Measurements from ENCODE around the gene EFCAB11.

The EFCAB11 gene

DNA sequence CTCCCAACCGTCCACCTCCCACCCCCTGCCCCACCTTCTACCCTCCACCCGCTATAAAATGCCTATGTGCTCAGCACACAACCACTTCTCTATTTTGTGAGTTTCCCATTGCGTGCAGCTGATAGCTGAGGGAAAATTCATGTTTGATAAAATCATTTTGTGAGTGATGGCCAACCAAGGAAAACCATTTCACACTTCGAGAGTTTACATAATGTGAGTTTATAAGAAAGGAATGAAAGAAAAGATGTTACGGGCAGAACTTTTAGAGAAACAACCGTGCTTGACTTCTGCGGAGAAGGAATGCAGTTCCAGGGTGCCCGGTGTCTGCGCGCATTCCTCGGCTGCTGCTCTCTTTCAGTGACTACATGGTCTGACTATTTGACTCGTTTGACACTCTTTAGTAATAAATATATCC lies 140.9 kb downstream of the EFCAB11 start:
- DNase-seq (ENCODE audit: low read depth): no peak

DNA sequence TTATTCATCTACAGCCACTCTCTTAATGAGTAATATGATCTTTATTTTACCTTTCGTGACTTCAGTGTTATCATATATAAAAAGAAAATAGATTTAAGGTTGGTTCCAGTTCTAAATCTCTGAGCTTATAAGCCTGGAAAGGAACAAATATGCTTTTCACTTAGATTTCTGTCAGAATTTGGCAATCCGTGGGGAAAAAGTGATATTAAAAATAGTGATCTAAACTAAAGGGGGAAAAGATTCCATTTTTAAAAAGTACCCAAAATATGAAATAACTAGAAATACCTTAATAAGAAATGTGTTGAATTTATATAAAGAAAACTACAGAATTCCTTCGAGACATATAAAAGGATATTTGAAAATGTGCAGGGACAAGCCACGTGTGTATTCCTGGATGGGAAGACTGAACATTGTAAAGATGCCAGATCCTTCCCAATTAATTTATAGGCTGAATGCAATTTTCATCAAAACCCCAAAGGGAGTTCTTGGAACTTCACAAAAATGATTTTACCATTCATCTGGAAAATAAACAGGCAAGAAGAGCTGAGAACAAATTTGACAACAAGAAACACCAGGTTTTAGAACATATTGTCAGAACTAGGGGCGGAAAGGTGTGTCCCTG lies 142.5 kb downstream of the EFCAB11 start:
- DNase-seq (ENCODE audit: low read depth): no peak

DNA sequence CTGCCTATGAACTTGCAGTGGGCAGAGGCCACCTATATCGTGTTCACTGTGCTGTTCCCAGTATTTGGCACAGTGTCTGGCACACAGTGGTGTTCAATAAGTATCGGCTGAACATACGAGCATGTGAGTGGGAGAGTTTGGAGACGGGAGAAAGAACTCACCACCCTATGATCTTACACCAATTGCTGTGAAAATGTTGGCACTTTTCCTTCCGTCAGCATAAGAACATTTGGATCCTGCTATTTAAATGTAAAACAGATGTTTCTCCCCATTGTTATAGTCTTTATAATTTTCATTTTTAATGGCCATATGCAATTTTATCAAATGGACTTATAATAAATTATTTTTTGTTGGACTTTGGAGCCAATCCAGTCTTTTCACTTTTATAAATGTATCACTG lies 144.4 kb downstream of the EFCAB11 start:
- DNase-seq (ENCODE audit: low read depth): peak; percentile 64

DNA sequence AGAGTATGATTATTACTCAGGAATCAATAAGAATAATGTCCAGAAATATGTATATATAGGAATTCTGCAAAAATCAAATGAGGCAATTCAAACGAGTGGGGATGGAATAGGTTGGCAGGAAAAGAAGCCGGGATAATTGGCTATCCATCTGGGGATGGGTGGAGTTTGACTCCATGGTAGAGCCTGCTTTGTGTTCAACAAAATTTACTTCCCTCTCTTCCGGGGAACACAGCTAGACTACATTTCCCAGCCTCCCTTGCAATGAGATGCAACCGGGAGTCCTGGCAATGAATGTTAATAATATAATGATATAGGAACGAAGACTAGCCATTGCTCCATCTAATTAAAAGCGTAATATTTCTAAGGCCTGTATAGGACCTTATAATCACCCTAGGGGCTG lies 146.6 kb downstream of the EFCAB11 start:
- DNase-seq (ENCODE audit: low read depth): no peak

DNA sequence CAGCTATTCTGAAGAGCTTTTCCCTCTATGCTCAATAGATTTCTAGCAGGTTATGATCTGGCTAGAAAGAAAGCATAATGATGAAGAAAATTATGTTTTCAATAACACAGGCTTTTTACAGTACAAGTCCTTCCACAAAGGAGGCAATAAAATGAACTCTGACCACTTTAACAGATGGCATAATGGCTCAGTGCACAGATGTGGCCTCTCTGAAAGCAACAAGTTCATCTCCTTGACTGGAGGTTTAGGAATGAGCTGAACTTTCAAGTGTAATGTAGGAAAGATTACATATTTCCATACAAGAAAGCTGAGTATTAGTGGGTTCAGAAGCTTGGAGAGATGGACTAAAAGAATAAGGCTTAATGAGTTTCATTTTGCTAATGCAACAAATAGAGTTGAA lies 147.4 kb downstream of the EFCAB11 start:
- DNase-seq (ENCODE audit: low read depth): no peak

DNA sequence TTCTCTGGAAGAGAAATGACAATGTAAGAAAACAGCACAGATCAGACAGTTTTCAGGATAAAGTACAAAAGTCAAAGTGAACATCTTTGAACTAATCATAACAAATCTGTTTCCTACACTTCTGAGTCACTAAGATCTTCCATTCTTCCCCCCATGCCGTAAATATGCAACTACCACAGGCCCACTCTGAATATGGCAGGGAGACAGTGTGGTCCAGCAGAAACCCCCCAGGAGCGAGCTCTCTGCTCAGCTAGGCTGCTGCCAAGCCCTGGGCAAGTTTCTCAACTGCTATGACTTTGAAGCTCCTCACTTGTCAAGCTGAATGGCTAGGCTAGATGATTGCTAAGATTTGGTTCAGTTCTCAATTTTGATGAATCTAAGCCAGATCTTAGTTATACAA lies 148.1 kb downstream of the EFCAB11 start:
- no peak for DNase-seq (ENCODE audit: low read depth)

DNA sequence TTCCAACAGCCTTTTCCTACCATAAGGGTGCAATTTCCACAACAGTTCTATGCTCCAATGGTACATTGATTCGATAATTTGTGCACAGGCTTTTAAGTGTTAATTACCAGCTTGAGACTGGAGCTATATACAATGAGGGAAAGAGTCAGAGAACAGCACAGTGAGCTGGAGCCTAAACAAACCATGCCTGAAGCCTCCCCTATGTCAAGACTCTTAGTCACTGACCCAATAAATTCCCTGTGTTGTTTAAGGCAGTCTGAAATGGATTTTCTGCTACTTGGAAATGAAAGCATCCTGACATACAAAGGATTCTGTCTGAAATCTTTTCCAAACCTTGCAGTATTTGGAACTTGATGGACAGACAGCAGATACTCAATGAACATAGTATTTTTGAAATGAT lies 149.0 kb downstream of the EFCAB11 start:
- DNase-seq (ENCODE audit: low read depth): no peak

DNA sequence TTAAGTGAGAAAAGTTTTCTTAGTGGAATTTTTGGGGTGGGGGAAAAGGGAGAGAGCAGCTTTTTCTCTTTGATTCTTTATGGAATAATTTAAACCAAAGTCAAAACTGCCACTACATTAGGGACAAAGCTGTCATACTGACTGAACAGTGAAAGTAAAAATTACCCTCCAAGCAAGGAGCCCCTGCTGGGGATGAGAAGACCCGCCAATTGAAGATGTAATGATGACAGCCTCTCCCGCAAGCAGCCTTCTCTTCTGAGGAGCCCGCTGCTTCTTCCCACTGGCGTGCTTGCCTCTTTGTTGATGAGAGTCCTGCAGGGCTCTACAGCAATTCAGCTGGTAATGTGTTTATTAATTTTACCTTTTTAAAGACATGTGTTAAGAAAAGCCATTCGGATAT lies 151.0 kb downstream of the EFCAB11 start:
- DNase-seq (ENCODE audit: low read depth): no peak

DNA sequence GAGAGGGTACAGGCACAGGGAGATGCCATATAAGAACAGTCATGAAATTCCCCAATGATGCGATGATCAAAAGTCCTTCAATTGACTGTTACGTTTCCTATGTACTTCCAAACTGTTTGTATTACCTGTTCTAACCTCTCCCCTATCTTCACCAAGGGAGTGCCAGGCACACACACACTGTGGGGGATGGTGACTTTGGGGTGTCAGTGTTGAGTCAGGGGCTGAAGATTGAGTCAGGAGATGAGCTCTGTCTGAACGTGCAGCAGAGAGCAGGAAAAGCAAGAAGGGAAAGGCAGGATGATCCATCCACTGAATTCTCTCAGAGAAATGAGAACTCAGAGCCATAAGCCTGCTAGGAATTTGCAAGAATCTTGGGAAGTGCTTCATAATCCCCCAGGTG lies 153.4 kb downstream of the EFCAB11 start:
- DNase-seq (ENCODE audit: low read depth): no peak

DNA sequence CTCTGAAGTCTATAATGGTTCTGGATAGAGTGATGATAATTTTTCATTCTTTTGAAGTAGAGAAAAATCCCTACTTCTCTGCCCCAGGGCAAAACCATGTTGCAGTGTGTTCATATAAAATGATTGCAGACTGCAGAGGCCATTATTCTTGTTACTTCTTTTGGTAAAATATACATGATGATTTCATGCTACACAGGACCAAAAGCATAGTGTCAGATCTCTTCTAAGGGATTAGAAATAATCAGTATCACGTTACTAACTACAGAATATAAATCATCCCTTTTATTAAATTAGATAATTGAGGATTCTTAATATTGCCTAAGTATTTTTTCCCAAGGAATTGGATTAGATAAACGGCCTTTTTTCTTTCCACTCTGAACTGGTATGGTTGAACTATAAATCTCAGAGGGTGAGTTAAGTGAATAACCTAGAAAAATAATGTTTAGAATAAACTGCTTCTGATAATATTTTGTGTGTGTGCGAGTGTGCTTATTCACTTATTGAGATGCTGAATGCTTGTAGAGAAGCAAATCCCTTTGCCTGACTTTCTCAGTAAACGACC lies 156.2 kb downstream of the EFCAB11 start:
- no peak for DNase-seq (ENCODE audit: low read depth)

DNA sequence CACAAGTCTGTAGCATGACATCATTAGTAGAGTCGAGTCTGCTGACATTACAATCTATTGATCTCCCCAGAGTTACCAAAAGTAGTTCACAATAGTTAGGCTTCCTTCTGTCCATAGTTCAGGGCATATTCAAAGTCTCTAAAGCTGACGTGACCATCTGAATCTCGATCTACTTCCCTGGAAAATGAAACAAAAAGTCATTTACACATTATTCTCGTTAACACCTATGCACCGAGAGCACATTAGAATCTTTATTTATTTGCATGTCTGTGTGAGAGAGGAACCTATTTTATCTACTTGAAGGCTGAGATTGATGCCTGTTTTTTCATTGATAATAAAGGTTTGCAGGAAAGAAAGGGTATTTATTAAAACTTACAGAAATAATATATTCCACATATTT lies 157.4 kb downstream of the EFCAB11 start:
- no peak for DNase-seq (ENCODE audit: low read depth)

DNA sequence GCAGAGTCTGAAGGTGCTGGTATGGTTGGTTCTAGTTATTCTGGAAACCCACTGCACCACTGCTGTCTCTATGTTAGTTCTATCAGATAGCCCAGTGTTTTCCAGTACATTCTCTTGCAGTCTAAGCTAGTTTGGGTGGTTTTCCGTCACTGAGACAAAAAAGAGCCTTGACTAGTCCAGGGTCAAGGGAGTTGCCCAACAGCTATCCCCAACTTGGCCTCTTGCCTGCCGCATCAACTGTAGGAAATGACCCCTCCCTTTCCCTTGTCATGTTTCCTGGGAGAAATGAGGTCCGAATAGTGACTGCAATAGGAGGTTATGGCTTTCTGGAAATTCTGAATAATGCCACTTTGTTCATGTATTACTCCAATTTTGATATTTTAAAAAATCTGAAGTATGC lies 160.4 kb downstream of the EFCAB11 start:
- DNase-seq (ENCODE audit: low read depth): no peak

DNA sequence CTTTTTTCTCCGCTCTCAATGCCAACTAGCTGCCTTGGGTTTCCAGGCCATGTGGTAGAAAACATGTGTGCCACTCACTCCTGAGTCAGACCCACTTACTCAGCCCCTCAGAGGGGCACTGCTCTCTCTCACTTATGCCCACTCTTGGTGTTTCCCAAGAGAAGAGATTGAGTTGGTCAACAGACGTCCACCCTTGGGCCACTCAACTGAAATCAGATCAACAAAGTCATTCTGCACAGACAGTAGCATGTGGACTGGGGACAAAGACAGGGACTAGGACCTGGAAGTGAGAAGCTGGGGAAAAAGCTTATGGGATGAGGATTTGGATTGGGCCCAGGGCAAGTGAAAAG lies 161.2 kb downstream of the EFCAB11 start:
- no peak for DNase-seq (ENCODE audit: low read depth)

DNA sequence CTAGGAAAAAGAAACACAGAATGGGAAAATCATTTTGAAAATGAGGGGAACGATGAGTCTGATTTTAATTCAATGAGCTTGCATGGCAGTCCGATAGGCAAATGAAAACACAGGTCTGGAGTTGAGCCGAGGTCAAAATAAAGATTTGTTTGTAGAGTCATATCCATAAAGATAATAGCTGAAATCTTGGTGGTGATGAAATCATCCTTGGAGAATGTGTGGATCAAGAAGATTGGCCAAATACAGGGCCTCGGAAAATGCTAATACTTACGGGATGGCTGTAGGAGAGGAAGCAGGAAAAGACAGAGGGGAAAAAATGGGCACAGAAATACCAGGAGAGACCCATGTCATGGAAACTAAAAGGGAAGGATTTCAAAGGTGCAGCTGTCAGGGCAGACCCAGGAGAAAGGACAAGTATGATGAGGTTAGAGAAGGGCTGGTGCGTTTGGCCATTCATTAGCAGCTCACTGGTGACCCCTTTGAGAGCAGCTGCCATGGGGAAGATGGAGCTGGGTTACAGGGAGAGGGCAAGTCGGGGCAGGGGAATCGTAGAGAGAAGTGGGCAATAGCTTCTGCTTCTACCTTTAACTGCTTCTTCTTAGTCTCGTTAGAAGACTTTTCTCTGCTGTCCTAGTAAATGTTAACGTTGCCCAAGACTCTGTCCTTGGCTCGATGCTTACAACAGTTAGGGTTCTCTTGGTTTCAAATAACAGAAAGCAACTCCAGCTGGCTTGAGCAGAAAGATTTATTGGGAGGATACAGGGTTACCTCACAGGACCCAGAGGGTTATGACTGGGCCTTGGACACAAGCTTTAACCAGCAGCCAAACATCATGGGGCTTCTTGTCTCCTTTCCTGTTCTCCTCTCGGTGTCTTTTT lies 161.8 kb downstream of the EFCAB11 start:
- peak; percentile 17 for DNase-seq (ENCODE audit: low read depth)

DNA sequence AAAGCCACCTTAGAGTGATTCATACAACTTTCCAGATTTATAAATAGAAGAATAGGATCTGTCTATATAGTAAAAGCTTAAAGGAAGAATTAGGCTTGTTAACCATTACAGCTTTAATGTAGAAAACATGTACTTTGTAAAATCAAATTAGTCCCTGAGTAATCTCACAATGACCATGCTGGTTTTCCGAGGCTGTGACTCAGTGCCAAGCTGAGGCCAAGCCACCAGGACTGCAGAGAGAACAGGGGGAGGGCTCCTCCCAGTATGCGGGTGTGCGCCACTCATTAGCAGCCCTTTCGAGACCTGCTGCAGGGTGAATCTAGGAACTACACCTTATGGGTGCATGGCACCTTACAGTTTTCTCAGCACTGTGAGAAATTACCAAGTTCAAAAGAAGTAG lies 167.0 kb downstream of the EFCAB11 start:
- no peak for DNase-seq (ENCODE audit: low read depth)

DNA sequence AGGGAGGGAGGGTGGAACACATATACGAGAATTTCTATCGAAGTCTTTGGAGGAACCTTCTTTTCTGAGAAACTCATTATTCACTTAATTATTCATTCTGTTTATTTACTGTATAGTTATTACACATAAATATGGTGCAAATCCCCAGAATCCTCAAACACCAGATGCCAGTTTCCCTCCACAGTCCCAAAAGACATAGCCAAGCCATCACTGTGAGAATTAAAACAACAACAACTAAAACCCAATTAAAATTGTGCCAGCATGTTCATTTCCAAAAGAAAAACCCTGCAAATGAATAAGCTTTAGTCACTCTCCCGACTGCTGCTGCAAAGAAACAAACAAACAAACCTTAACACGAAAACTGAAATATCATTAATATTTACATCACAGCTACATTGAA lies 173.5 kb downstream of the EFCAB11 start:
- no peak for DNase-seq (ENCODE audit: low read depth)

DNA sequence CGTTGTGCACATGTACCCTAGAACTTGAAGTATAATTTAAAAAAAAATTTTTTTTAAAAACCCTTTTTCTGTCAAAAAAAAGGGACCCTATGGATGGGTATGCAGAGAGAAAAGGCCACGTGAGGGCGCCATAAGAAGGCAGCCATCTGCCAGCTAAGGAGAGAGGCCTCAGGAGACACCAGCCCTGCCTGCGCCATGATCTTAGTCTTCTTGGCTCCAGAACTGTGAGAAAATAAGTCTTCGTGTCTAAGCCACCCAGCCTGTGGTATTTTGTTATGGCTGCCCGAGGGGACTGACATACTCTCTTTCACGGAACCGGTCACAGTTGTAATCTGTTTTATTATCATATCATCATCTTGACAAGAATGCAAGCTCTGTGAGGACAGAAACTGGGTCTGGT lies 174.8 kb downstream of the EFCAB11 start:
- no peak for DNase-seq (ENCODE audit: low read depth)

DNA sequence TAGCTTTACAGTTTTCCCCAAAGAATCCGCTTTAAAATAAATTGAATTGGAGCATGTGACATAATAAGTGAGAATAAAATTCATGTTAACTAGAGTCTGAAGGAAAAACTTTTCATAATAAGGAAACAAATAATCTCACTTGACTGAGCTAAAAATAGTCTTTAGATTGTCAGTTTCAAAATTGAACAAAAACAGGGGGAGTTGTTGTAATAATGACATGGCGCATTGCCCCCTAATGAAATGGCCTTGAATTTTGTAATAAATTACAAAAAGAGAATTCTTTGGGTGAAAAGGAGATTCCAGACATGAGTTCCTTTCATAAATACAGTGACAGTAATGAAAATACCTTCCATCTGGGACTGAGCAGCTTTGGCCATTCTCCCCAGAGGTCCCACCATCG lies 178.6 kb downstream of the EFCAB11 start:
- DNase-seq (ENCODE audit: low read depth): no peak

DNA sequence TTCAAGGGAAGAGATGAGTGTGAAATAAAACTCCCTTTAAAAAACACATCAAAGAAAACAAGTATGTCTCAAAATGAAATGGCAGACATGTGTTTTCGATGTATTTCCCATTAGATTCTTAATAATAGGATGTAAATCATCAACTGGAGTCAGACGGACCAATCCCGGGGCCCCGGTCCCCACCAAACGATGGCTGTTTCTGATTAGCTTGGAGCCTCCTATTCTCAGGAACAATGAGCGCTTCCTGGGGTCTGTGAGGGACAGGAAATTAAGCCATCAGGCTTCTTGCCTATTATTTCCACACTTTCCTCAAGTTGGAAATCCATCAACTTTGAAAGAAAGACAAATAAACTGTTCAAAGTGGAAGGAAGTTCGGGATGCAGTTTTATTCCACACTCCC lies 179.4 kb downstream of the EFCAB11 start:
- no peak for DNase-seq (ENCODE audit: low read depth)

DNA sequence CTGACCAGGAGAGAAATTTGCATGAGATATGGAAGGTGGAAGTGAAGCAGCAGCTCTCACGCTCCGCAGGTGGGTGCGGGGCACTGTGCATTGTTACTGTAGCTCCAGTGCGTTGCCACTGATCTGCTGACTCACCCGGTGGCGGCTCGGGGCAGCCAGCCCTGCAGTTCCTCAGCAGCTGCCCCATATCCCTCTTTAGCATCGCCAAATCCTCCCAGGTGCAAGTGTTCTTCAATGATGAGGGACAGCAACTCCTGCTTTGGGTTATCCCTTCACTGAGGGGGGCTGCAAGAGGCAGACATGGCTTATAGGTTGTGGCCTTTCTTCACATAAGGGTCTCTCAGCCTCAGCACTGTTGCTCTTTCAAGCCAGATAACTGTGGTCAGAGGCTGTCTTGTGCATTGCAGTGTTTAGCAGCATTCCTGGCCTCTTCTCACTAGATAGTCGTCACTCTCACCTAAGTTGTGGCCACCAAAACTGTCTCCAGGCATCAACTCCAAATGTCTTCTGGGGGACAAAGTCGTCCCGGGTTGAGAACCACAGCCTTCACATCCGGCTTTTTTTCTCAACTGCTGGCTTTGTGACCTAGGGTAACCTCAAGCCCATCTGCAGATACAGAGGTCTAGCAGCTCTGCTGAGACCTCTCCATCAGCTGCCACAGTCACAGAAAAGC lies 180.8 kb downstream of the EFCAB11 start:
- DNase-seq (ENCODE audit: low read depth): no peak

DNA sequence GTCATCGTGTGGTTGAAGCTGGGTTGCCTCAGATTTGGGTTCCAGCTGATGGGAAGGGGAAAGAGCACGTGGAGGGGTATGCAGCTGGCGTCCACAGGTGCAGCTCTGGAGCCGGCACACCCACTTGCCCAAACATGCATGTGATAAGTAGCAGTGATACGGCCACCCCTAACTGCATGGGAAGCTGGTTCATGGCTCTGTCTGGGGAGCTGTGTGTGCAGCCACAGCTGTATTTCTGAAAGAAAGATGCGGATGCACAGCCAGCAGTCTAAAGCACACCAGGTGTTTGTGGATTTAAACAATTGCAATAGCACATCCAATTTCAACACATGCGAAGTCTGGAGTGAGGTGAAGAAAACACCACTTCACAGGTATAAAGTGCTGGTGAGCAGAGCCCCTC lies 181.4 kb downstream of the EFCAB11 start:
- no peak for DNase-seq (ENCODE audit: low read depth)

DNA sequence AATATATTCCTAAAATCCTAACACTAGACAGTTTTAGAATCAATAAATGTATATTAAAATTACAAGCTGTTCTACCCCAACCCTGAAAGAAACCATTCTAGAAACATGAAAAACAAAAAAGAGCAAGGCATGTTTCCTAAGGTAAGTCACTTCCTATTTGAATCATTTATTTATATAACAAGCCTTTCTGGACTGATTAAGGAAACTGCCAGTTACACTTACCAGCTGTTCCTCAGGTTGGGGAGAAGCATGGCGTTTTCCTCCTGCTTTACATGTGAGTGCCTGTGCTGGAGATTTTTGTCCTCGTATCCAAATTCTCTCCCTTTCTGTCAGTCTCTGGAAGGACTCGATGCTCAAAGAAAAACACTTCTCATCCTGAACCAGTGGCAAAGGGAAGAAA lies 183.3 kb downstream of the EFCAB11 start:
- DNase-seq (ENCODE audit: low read depth): no peak

DNA sequence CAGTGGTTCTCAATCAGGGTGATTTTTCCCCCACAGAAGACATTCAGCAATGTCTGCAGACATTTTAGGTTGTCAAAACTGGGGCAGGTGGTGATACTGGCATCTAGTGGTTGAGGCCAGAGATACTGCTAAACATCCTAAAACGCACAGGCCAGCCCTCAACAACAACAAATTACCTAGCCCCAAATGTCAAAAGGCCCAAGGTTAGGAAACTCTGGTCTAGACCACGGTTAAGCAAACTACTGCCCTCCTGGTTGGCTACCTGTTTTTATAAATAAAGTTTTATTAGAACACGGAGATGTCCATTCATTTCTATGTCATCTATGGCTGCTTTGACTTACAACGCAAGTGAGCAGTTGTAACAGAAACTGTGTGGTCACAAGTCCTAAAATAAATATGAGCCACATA lies 186.7 kb downstream of the EFCAB11 start:
- peak; percentile 46 for DNase-seq (ENCODE audit: low read depth)
